SK-N-SH (cell line): ENCODE data around the gene MAGEB16. TPM values are rescaled to one million over a fixed set of nuclear protein-coding genes. Genes with fewer than 3 reads are reported as not detected.

ENCODE experiments used
- CTCF ChIA-PET: fragments of 300-600, 350-600 bp; formaldehyde crosslinking; extraction: SDS; loops from one replicate; lab custom pipeline; 2021; lab: Yijun Ruan, JAX
- POLR2A ChIA-PET: fragments of 350-600 bp; sonication (Branson Sonifier 250); formaldehyde crosslinking; extraction: SDS; loops from one replicate; lab custom pipeline; 2020; ENCODE audit warnings: antibody characterized with exemption, inconsistent platforms; lab: Yijun Ruan, JAX
- DNase-seq: peaks from one replicate; pipeline ENCODE4 v3.0.0; 2012
- H2AFZ ChIP-seq: fragments of 200-600 bp; sonication (generic); 2 replicates; pipeline ENCODE4 v1.8.1; 2016; ENCODE audit warnings: antibody characterized with exemption, mild to moderate bottlenecking, low read depth
- H3F3A ChIP-seq: fragments of 200-600 bp; sonication (generic); replicated peaks from 2 replicates; pipeline ENCODE3; 2016; ENCODE audit warnings: antibody characterized with exemption, mild to moderate bottlenecking; ENCODE audit not compliant: insufficient read depth
- H3K27ac ChIP-seq, 2 experiments: fragments of 200-500 bp in 1 of 2; fragments of 200-600 bp in 1 of 2; sonication (Bioruptor generic) in 1 of 2; sonication (generic), shearing (Covaris generic) in 1 of 2; 2 replicates each; pipeline versions ENCODE4 v1.5.1 to v1.6.1; 2014 to 2016; ENCODE audit warnings: low read depth in 2 of 2, inconsistent platforms in 1 of 2, low read length in 1 of 2, mild to moderate bottlenecking in 1 of 2, mixed read lengths in 1 of 2
- H3K27me3 ChIP-seq: fragments of 200-600 bp; sonication (generic), shearing (Covaris generic); 2 replicates; pipeline ENCODE4 v1.6.1; 2016; ENCODE audit warnings: mixed run types; ENCODE audit not compliant: insufficient read depth
- H3K36me3 ChIP-seq, 2 experiments: fragments of 200-500 bp in 1 of 2; fragments of 200-600 bp in 1 of 2; sonication (Bioruptor generic) in 1 of 2; sonication (generic) in 1 of 2; replicated peaks in 1 of 2; 2 replicates each; pipeline versions ENCODE3 to v1.5.1; 2014 to 2016; ENCODE audit warnings: low read length in 1 of 2, mild to moderate bottlenecking in 1 of 2; ENCODE audit not compliant: insufficient read depth in 2 of 2, control insufficient read depth in 1 of 2
- H3K4me1 ChIP-seq, 2 experiments: fragments of 200-500 bp in 1 of 2; fragments of 200-600 bp in 1 of 2; sonication (Bioruptor generic) in 1 of 2; sonication (generic), shearing (Covaris generic) in 1 of 2; 2 replicates each; pipeline versions ENCODE4 v1.5.1 to v1.6.1; 2014 to 2016; ENCODE audit warnings: low read depth in 1 of 2, low read length in 1 of 2, mixed run types in 1 of 2; ENCODE audit not compliant: insufficient read depth in 2 of 2, control insufficient read depth in 1 of 2
- H3K4me2 ChIP-seq: fragments of 200-600 bp; sonication (generic), shearing (Covaris generic); 2 replicates; pipeline ENCODE4 v1.6.1; 2017; ENCODE audit warnings: mixed run types
- H3K4me3 ChIP-seq, 2 experiments: fragments of 200-500 bp in 1 of 2; fragments of 200-600 bp in 1 of 2; sonication (Bioruptor generic) in 1 of 2; sonication (generic), shearing (Covaris generic) in 1 of 2; 2 replicates each; pipeline versions ENCODE4 v1.5.1 to v1.8.1; 2014 to 2016; ENCODE audit warnings: low read depth in 2 of 2, inconsistent platforms in 1 of 2, low read length in 1 of 2, mild to moderate bottlenecking in 1 of 2, mixed read lengths in 1 of 2, moderate library complexity in 1 of 2
- H3K79me2 ChIP-seq: fragments of 200-600 bp; sonication (generic); 2 replicates; pipeline ENCODE4 v1.8.1; 2017; ENCODE audit warnings: mild to moderate bottlenecking; ENCODE audit not compliant: insufficient read depth
- H3K9ac ChIP-seq: fragments of 200-600 bp; sonication (generic); 2 replicates; pipeline ENCODE4 v1.6.1; 2017; ENCODE audit warnings: mixed run types
- H3K9me2 ChIP-seq: fragments of 200-600 bp; sonication (generic); 2 replicates; pipeline ENCODE4 v1.6.1; 2017; ENCODE audit warnings: mixed run types
- H3K9me3 ChIP-seq: fragments of 200-600 bp; sonication (generic); 2 replicates; pipeline ENCODE4 v1.6.1; 2017; ENCODE audit warnings: mixed run types, mild to moderate bottlenecking, moderate library complexity
- H4K20me1 ChIP-seq: fragments of 200-600 bp; sonication (generic); 2 replicates; pipeline ENCODE4 v1.6.1; 2017; ENCODE audit warnings: mild to moderate bottlenecking, mixed run types; ENCODE audit not compliant: insufficient read depth
- EP300 ChIP-seq, 2 experiments: IDR thresholded peaks; 2 replicates each; pipeline versions ENCODE4 v1.4.0 to v1.6.1; 2012; ENCODE audit warnings: borderline replicate concordance in 1 of 2, low read depth in 1 of 2, low read length in 1 of 2
- FOXJ3 ChIP-seq: sonication (generic); formaldehyde crosslinking; IDR thresholded peaks from 2 replicates; pipeline ENCODE4 v1.5.1; 2020; ENCODE audit warnings: mild to moderate bottlenecking, missing genetic modification reagents
- GATA2 ChIP-seq: sonication (generic); formaldehyde crosslinking; IDR thresholded peaks from 2 replicates; pipeline ENCODE4 v1.5.0; 2020; ENCODE audit warnings: mild to moderate bottlenecking, missing genetic modification reagents
- NRF1 ChIP-seq: IDR thresholded peaks from 2 replicates; pipeline ENCODE4 v1.6.1; 2012; ENCODE audit warnings: low read depth, mild to moderate bottlenecking, low read length
- REST ChIP-seq: IDR thresholded peaks from 2 replicates; pipeline ENCODE4 v1.6.1; 2012; ENCODE audit warnings: mild to moderate bottlenecking, low read depth, low read length, moderate library complexity
- TAF1 ChIP-seq: IDR thresholded peaks from 2 replicates; pipeline ENCODE4 v1.6.1; 2012; ENCODE audit warnings: low read depth, mild to moderate bottlenecking, low read length, moderate library complexity, borderline replicate concordance
- TEAD4 ChIP-seq: IDR thresholded peaks from 2 replicates; pipeline ENCODE4 v1.4.0; 2012; ENCODE audit warnings: mild to moderate bottlenecking, borderline replicate concordance; ENCODE audit not compliant: insufficient read depth
- USF1 ChIP-seq: IDR thresholded peaks from 2 replicates; pipeline ENCODE4 v1.4.0; 2012; ENCODE audit warnings: low read depth, borderline replicate concordance
- USF2 ChIP-seq: fragments of 150-350 bp; IDR thresholded peaks from 2 replicates; pipeline ENCODE4 v1.6.1; 2017; ENCODE audit warnings: antibody characterized with exemption, low read length, low read depth, borderline replicate concordance
- YY1 ChIP-seq: IDR thresholded peaks from 2 replicates; pipeline ENCODE4 v1.4.0; 2012; ENCODE audit warnings: low read depth, mild to moderate bottlenecking
- ZBTB33 ChIP-seq: IDR thresholded peaks from 2 replicates; pipeline ENCODE4 v1.4.0; 2012; ENCODE audit warnings: low read depth, borderline replicate concordance
- WGBS: methylation state at CpG from one replicate; pipeline ENCODE4 v1.1.6; 2017; ENCODE audit warnings: low lambda C conversion rate; 5-methylcytosine and 5-hydroxymethylcytosine counted together
- polyA plus RNA-seq, 3 experiments: library from polyadenylated mRNA; depleted of rRNA; stranded (reverse); fragments of >200 nt; gene quantifications; 2 replicates each; pipeline ENCODE4 v1.2.3, GENCODE V29; 2012

The MAGEB16 gene
- polyA plus RNA-seq (2012; rRNA removed): 0.08 and 0.29 TPM in 2 replicates
- polyA plus RNA-seq (2012; cell fraction: cytosol; rRNA removed): 0.19 and 0.22 TPM in 2 replicates
- 0.23 and 0.25 TPM in 2 replicates for polyA plus RNA-seq (2012; cell fraction: nucleus; rRNA removed)

DNA sequence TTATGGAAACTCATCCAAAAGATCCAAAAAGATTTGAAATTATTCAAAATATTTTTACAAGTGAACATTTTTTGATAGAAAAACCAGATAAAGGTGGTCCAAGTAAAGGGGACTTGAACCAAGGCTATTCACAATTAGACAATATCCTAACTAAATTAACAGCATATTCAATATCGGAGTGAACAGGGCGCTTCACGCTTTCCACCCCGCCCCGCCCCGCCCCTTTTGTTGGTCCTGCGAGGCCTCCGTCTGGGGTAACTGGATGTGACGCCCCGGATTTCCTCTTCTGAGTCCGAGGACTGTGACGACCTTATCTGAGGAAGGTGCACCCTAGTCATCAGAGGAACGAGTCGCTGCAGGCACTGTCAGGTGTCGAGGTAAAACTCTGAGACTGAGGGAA, at the start of gene MAGEB16:
Gene MAGEB16 (plus strand): TSS at position 301 of the 400 bp plus-strand sequence. CDS start 3,855 bp downstream, outside the sequence.
- WGBS: 17% methylated on average over 15 of the region's 15 CpGs
- ChIA-PET POLR2A (no interaction called here), CTCF (no interaction called here)
- TF ChIP-seq TEAD4 (no peak), FOXJ3 (CRISPR knock-in tag) (no peak), USF1 (no peak), REST (no peak), NRF1 (no peak), ZBTB33 (no peak)
- no peaks in the 10 kb centered on the region for H3K4me1 ChIP-seq
- peak within 1 kb of the TSS; percentile 28; the same call in 1 of the 2 replicates for H3K4me2 ChIP-seq
- no peaks in the 10 kb centered on the region for H3K9me2 ChIP-seq
- no peaks in the 10 kb centered on the region for H3F3A ChIP-seq
- H3K9me3 ChIP-seq: no peaks in the 10 kb centered on the region
- no peaks in the 10 kb centered on the region for H3K36me3 ChIP-seq
- H2AFZ ChIP-seq: peak within 1 kb of the TSS; percentile 76
- no peak for DNase-seq
- no peaks in the 10 kb centered on the region for H3K27me3 ChIP-seq
- H4K20me1 ChIP-seq: no peaks in the 10 kb centered on the region
- H3K27ac ChIP-seq: no peak within 1 kb of the TSS
- H3K4me3 ChIP-seq: peak within 1 kb of the TSS in 1 of 2 experiments; percentile 21; a peak in 1 of 4 replicates
- no peaks in the 10 kb centered on the region for H3K79me2 ChIP-seq
- no peak within 1 kb of the TSS for H3K9ac ChIP-seq

DNA sequence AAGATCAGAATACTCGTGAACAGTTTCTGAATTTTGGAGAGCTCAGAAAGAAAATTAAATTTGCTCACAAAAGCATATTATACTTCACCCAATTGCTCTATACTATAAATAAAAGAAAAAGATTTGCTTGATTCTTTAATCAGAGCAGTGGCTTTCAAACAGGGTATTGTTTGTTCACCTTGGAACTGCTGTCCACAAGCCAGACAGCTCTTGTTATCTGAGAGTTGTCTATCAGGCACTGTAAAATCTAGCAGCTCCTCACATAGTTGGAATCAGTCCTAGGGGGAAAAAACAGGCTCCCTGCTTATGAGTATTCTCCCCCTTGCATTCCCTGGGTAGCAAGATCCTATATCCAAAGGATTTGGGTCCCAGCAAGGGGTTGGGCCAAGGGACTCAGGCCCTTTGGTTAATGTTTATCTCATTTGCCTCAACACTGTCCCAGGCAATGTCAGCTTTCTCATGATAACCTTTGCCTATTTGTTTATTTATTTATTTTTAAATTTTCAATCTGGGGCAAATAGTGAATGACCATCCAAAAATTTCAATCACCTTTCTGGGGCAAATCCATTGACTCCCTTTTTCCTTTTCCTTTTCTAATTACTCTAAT, 24.1 kb upstream of the MAGEB16 start:
- no peak overlapping the region for H3K4me3 ChIP-seq
- DNase-seq: no peak
- no peak overlapping the region for H3K9ac ChIP-seq
- no peaks in the 10 kb centered on the region for H3F3A ChIP-seq
- 3% methylated on average over 1 of the region's 1 CpG for WGBS
- CTCF ChIA-PET: no interaction called here
- POLR2A ChIA-PET: no interaction called here
- H4K20me1 ChIP-seq: no peaks in the 10 kb centered on the region
- H3K79me2 ChIP-seq: no peaks in the 10 kb centered on the region
- H3K9me3 ChIP-seq: no peaks in the 10 kb centered on the region
- no peaks in the 10 kb centered on the region for H3K36me3 ChIP-seq
- H3K27me3 ChIP-seq: no peaks in the 10 kb centered on the region
- H3K27ac ChIP-seq: no peak overlapping the region
- H3K4me2 ChIP-seq: no peak overlapping the region
- no peaks in the 10 kb centered on the region for H3K9me2 ChIP-seq
- H3K4me1 ChIP-seq: no peaks in the 10 kb centered on the region
- no peak overlapping the region for H2AFZ ChIP-seq
- no peak for TF ChIP-seq GATA2 (CRISPR knock-in tag)
- TF ChIP-seq EP300 (IDR thresholded peaks at IDR 0.05; ENCODE audit: borderline replicate concordance in 1 of 2, low read depth in 1 of 2, low read length in 1 of 2): no peak
- TF ChIP-seq TAF1: no peak
- no peak for TF ChIP-seq YY1
- TF ChIP-seq TEAD4: no peak
- no peak for TF ChIP-seq REST
- no peak for TF ChIP-seq USF2
